DND-41 (cell line): ENCODE data around the gene LETM1.

Experiments
- EZH2 ChIP-seq: IDR thresholded peaks from 3 replicates; pipeline ENCODE4 v1.6.1; 2012; ENCODE audit warnings: borderline replicate concordance, low read depth, mild to moderate bottlenecking, moderate library complexity, low read length, inconsistent platforms; ENCODE audit not compliant: severe bottlenecking
- TF ChIP-seq, protein P1 (sequence below): IDR thresholded peaks from 2 replicates; pipeline ENCODE4 v1.5.1; 2012; ENCODE audit warnings: borderline replicate concordance, low read length, moderate library complexity, mild to moderate bottlenecking; ENCODE audit not compliant: poor library complexity, severe bottlenecking; ENCODE audit errors: extremely low read depth

DNA sequence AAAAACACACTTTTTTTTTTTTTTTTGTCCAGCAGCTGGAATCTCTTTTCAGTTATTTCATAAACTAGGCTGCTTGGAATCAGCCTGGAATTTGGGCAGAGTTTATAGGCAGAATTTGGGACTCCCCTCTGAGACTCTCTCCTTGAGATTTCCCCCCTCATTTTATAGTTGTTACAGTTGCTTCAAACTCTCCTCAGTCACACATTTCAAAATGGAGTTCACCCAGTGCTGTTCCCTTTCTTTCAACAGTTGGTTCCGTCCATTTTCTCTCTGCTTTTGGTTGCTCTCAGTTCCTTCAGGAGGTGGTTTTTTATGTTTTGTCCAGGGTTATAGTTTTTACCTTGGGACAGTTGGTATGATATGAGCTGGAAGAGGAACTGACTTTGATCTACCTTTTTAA, 42.7 kb upstream of the LETM1 start:
- TF ChIP-seq, protein P1, sequence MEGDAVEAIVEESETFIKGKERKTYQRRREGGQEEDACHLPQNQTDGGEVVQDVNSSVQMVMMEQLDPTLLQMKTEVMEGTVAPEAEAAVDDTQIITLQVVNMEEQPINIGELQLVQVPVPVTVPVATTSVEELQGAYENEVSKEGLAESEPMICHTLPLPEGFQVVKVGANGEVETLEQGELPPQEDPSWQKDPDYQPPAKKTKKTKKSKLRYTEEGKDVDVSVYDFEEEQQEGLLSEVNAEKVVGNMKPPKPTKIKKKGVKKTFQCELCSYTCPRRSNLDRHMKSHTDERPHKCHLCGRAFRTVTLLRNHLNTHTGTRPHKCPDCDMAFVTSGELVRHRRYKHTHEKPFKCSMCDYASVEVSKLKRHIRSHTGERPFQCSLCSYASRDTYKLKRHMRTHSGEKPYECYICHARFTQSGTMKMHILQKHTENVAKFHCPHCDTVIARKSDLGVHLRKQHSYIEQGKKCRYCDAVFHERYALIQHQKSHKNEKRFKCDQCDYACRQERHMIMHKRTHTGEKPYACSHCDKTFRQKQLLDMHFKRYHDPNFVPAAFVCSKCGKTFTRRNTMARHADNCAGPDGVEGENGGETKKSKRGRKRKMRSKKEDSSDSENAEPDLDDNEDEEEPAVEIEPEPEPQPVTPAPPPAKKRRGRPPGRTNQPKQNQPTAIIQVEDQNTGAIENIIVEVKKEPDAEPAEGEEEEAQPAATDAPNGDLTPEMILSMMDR: no peak
- no peak for TF ChIP-seq EZH2
